ENCODE data around the gene KCNQ5.

The KCNQ5 gene

DNA sequence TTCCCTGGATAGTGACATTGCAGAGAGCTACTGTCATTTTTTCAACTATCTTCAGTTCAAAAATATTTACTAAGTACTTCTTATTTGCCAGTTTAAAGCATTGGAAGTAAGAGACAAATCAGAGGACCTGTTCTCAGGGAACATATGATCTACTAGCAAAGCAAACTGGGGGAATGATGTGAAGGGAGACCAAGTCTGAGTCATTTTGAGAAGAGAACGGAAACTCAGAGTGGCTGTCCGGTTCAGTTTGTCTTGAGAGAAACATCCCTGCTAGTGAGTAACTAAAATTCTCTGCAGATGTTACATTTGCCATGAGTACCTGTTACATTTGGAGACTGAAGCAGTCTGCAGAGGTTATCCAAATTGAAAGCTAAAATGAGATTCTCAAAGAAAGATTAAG is 118.3 kb downstream of the KCNQ5 start:
- DNase-seq = no peak

DNA sequence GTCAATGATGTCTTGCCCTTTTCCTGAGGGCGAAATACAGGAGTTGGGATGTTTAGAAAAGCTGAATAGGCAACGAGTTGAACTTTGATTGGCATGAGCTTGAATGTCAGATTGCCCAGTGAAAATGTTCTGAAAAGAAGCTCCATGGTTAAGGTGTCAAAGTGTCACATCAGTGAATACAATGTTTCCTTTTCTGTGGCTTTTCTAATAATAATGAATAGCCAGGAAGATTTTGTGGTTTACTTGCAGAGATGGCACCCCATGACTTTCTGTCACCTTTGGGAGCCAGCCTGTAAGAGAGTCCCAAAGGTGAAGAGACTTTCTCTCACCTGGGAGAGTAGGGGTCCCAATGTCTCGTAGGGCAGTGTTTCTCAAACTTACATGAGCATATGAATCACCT is 119.2 kb downstream of the KCNQ5 start:
- DNase-seq = no peak

DNA sequence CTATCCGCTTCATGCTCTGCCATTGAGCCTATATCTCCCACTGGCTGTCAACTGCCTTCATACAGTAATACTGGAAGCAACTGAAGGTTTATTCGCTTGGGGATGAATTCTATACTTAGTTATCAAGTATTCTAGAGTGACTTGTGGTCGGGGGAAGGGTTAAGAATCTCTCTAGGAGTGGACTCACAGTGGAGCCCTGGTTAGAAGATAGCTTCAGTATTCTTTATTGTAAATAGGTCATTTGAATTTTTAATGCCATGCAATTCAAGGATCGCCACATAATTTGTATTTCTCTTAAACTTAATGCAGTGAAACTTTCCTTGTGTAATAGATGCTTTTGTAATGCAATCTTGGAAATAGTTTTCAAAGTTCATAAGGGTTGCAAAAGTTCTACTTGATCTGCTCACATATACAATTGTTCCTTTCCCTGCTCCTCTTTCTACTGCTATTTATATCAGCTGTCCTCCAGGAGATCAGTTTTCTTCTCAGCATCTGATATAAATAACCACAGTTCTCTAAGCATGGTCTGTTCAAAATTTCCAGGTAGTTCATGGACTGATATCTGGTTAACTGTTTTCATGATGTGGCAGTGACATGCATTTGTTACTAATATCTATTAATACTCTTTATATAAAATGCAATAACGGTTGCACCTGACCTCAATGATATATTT is 120.3 kb downstream of the KCNQ5 start:
- DNase-seq = no peak

DNA sequence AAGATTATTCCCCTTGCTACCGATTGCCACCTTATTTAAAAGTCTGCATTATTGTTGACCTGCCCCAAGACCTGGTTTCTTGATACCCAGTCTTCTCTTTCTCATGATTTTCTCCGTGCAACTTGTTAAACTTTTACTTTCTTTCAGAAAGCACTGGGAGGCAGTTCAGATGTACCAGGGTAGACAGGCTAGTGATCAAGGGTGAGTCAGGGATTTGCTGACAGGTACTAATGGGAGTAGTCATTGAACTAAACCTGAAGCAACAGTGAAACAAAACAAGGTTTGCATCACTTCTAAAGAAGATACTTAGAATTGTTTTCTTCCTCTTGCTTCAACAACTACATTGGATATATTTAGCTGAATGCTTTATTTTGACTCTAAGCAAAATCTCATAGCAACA is 124.4 kb downstream of the KCNQ5 start:
- no peak for DNase-seq

DNA sequence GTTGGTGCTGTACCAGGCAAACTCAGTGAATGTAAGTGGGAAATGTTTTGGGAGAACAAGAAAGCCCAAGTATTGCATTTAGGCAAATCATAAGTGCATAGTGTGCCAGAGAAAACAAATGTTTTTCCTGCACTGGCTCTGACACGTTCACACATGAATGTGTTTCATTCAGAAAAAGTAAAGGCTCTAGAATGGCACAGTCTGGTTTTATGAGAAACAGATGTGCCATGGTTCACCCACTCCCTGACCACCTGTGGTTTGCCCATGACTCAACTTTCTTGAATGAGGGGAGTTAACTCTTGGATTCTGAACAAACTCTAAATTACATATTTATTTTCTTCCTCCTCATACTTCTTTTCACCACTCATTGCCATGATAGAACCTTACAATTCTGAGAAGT is 126.9 kb downstream of the KCNQ5 start:
- DNase-seq = no peak

GRCh38 chr6:72755752-72756151 is 133.9 kb downstream of the KCNQ5 start:
- DNase-seq = no peak

DNA sequence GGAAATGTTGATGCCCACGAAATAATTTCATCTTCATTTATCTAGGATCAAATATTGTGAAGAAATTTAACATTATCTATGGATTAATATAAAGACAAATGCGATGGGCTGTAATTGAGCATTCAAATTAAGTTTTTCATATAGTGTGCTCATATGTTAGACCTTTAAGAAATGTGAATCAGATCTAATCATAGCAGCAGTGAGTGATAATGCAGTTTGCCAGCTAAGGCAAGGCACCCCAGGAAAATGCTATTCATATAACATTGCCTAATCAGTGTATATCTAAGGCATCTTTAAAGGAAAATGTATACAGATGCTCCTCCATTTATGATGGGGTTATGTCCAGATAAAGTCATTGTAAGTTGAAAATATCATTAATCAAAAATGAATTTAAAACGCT is 135.2 kb downstream of the KCNQ5 start:
- DNase-seq = no peak

DNA sequence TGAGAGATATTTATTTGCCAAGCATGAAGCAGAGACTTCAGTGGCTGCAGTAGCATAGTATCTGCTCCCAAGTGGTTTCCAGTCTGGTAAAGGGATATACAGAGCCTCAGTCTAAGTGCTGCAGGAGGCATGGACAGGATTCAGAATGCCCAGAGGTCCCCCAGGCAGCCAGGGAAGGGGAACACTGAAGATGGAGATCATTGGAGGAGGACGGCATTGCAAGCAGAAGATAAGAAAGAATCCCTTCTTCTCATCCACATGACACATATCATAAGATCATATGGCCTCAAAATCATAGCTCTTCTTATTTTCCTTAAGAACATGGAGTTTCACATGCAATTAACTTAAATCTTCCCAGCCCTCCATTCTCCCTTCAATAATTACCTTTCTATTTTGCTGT is 136.1 kb downstream of the KCNQ5 start:
- DNase-seq = no peak

DNA sequence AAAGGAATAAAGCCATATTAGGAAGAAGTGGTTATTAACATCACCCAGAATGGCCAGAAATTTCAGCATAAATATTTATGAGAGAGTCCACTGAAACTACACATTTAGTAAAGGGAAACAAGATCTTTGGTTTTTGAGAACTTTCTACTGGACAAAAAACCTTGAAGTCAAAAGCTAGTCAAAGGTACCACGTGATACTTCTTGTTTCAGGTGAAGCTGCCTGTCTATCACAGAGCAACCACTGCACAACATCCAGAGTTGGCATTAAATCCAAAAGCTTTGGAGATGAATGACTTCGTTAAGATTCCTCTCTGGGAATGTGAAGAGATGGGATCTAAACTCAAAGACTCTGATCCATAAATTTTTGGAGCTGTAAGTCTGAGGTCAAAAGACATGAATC is 137.0 kb downstream of the KCNQ5 start:
- no peak for DNase-seq

GRCh38 chr6:72760114-72760793 is 138.4 kb downstream of the KCNQ5 start:
- no peak for DNase-seq

DNA sequence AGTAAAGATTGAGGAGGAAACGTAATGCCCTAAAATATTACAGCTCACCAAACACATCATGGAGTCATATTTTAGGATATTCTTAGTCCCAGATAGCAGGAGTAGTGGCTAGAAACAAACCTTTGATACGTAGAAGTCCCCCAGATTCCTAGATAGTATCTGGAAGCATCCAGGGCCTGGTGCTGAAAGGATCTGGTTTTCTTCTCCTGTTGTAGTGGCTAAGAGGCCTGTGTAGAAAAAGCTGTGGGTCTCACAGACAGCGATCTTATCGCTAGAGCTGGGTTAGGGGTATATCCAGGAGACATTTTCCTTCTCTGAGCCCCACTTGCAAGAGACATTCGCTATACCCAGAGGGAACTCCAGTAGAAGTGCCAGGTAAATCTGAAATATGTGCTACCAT is 139.9 kb downstream of the KCNQ5 start:
- DNase-seq = no peak

GRCh38 chr6:72769459-72770125 is 147.7 kb downstream of the KCNQ5 start:
- no peak for DNase-seq

- no peak for DNase-seq
These were observed 149.1 kb downstream of the KCNQ5 start for GRCh38 chr6:72770959-72771358.

DNA sequence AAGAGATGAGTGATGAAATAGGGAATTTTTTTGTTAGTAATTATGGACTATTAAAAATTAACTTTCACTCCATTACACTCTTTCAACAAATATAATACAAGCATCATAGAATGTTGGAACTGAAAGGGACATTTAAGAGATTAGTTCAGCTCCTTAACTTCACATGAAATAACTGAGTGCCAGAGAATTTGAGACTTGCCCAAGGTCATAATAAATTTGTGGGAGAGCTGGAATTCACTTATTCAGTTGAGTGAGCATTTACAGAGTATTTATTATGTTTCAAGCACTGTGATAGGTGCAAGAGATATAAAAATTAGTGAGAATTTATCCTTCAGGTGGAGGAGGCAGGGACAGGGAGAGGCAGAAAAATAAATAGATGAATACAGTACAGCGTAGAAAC is 154.6 kb downstream of the KCNQ5 start:
- no peak for DNase-seq

- DNase-seq = no peak
These were observed 159.8 kb downstream of the KCNQ5 start for GRCh38 chr6:72781624-72782023.

- no peak for DNase-seq
These were observed 161.2 kb downstream of the KCNQ5 start for GRCh38 chr6:72783035-72783434.

DNA sequence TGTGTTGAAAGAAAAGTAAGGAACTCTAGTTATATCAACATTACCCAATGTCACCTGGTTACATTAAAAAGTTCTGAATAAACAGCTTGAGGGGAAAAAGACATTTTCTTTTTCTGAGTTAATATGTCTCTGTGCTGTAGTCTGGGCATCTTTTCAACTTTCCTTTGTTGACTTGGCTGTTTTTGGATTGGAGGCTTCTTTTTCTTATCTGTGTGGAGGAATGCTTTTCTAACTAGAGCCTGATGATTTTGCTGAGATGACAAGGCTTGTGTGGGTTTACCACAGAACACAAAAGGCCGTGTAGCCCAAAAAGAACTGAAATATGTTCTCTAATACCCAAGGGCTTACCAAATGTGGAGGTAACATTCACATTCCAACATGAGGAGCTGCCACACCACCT is 161.8 kb downstream of the KCNQ5 start:
- peak in 1 of 58 donors; percentile 35 for DNase-seq

DNA sequence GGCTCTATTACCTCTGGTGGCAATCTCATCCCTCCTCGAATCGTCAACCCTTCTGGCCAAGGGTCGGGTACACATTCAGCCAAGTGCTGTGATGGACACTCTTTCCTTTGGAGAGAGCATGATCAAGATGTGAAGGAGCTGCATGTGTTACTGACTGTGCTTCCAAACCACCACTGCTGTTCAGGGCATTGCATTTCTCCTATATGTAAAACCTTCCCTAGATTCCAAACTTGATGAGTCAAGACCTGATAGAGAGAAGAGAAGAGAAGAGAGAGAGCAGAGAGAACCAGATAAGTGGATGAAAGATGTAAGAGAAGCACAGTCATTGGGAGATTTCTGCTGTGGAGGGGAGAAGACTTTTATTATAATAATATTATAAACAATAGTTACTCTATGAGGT is 162.2 kb downstream of the KCNQ5 start:
- DNase-seq = no peak

DNA sequence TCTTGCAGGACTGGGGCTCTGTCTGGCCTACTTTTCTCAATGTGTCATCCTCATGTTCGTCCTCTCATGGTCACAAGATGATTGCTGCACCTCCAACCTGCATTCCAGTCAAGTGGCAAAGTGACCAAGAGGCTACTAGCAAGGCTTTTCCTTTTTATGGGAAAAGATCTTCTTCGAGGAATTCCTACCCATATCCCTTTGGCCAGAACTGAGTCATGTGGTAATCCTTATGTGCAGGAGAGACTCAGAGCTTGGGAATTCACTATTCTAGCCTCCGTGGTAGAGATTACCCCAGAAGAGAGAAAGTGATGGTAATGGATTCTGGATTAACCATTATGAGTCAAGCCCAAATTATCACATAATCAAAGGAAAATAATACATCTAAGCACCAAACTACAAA is 162.7 kb downstream of the KCNQ5 start:
- DNase-seq = no peak

GRCh38 chr6:72787391-72788031 is 165.6 kb downstream of the KCNQ5 start:
- no peak for DNase-seq

GRCh38 chr6:72788188-72788587 is 166.3 kb downstream of the KCNQ5 start:
- no peak for DNase-seq

DNA sequence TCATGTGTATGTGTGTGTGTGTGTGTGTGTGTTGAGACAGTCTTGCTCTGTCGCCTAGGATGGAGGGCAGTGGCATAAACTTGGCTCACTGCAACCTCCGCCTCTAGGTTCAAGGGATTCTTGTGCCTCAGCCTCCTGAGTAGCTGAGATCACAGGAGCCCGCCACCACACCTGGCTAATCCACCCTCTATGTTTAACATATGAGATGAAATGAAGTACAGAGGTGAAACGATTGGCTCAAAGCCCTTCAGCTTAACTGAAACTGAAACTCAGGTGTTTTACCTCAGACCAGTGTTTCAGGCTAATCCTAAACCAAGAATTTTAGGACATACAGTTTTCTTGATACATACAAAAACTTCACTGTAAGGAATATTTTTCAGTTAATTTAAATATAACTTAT is 167.3 kb downstream of the KCNQ5 start:
- no peak for DNase-seq

Measured in anterior cingulate cortex (tissue), 58 donors.